Karpas-422 (cell line): ENCODE measurements around the gene MPP1. TPM values are rescaled to one million over a fixed set of nuclear protein-coding genes. Genes with fewer than 3 reads are reported as not detected.

ENCODE experiments used
- DNase-seq: peaks from one replicate; pipeline ENCODE4 v3.0.0-alpha.2; 2015
- H2AFZ ChIP-seq: fragments of 200-600 bp; sonication (generic); 2 replicates; pipeline ENCODE4 v1.6.1; 2014; ENCODE audit warnings: antibody characterized with exemption, low read length, mixed read lengths
- H3K27ac ChIP-seq: fragments of 200-600 bp; sonication (generic); 2 replicates; pipeline ENCODE4 v1.5.1; 2014; ENCODE audit warnings: mild to moderate bottlenecking, low read length, moderate library complexity
- H3K27me3 ChIP-seq: fragments of 200-600 bp; sonication (generic); 2 replicates; pipeline ENCODE4 v1.6.1; 2014; ENCODE audit warnings: low read length, mixed read lengths
- H3K36me3 ChIP-seq: fragments of 200-600 bp; sonication (generic); 2 replicates; pipeline ENCODE4 v1.6.1; 2014; ENCODE audit warnings: low read length, mixed read lengths; ENCODE audit not compliant: insufficient read depth
- H3K4me1 ChIP-seq: fragments of 200-600 bp; sonication (generic); 2 replicates; pipeline ENCODE4 v1.6.1; 2014; ENCODE audit warnings: mild to moderate bottlenecking, low read length, mixed read lengths
- H3K4me2 ChIP-seq: fragments of 200-600 bp; sonication (generic); 2 replicates; pipeline ENCODE4 v1.6.1; 2014; ENCODE audit warnings: low read length, low read depth, mild to moderate bottlenecking; ENCODE audit not compliant: poor library complexity, severe bottlenecking
- H3K4me3 ChIP-seq: fragments of 200-600 bp; sonication (generic); 2 replicates; pipeline ENCODE4 v1.5.1; 2014; ENCODE audit warnings: mild to moderate bottlenecking, antibody characterized with exemption, low read length, mixed read lengths
- H3K79me2 ChIP-seq: fragments of 200-600 bp; sonication (generic); 2 replicates; pipeline ENCODE4 v1.6.1; 2014; ENCODE audit warnings: mild to moderate bottlenecking, low read length, mixed read lengths
- H3K9ac ChIP-seq: fragments of 200-600 bp; sonication (generic); 2 replicates; pipeline ENCODE4 v1.6.0; 2014; ENCODE audit warnings: low read length
- H3K9me2 ChIP-seq: fragments of 200-600 bp; sonication (generic), shearing (Covaris generic); replicated peaks from 2 replicates; pipeline ENCODE4 v1.6.0; 2014; ENCODE audit warnings: mild to moderate bottlenecking, low read length, moderate library complexity; ENCODE audit not compliant: insufficient read depth
- H3K9me3 ChIP-seq: fragments of 300-700, 200-600 bp; sonication (generic); 2 replicates; pipeline ENCODE4 v1.6.1; 2014; ENCODE audit warnings: low read length, mixed read lengths
- H4K20me1 ChIP-seq: fragments of 200-600 bp; sonication (generic); 2 replicates; pipeline ENCODE4 v1.6.1; 2014; ENCODE audit warnings: mild to moderate bottlenecking, antibody characterized with exemption, low read length, low read depth; ENCODE audit not compliant: insufficient read depth
- total RNA-seq: library from RNA; depleted of rRNA; stranded (reverse); fragments of >200 nt; shearing (Covaris generic); gene quantifications from 2 replicates; pipeline ENCODE4 v1.2.3, GENCODE V29; 2014; ENCODE audit warnings: low replicate concordance

MPP1 gene
- total RNA-seq, 1 experiment from 2014 or later: 10.7 TPM

DNA sequence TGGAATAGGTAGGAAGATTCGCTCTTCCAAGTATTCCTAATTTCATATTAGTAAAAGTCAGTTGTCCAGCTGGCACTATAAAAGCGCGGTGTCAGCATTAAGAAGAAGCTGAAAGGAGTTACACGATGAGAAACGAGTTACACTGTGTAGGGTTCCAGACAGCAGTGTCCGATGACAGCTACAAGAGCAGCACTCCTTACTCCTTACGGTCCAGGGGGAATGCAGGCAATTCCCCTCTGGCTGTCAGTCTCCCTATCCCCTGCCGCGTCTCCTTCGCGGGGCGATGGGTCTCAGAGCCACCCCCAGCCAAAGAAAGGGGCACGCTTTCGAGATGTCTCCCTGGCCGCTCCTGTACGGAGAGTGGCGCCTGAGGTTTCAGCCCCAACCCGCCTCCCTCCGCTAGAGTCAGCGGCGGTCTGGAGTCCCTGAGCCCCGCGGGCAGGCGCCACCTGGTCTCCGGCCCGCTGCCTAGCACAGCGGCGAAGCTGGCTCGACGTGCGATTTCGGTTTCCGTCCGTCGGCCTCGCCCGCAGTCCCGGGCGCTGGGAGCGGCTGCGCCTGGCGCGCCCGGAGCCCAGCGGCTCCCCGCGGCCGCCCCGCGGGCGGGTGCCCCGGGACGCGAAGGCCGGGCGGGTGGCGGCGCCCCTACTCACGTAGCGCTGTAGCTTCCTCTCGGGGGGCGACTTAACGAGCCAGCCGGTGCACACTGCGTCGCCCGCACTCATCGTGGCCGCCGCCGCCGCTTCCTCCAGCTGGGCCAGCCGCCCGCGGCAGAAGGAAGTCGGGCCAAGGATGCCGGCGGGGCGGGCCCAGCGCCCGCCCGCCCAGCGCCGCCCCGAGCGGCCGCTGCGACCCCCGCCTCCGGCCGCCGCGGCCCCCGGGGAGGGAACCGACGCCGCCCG lies 54.7 kb downstream of the MPP1 start, which contains the start of gene GAB3:
TSS of gene GAB3 (minus strand) at position 777 of the 902 bp plus-strand sequence. CDS start at position 725, 52 bp downstream.
- Histone ChIP-seq H3K36me3 (no peaks in the 10 kb centered on the region), H3K9me3 (no peaks in the 10 kb centered on the region), H3K4me3 (peak within 1 kb of the TSS; percentile 61), H3K27ac (no peak within 1 kb of the TSS), H3K79me2 (no peaks in the 10 kb centered on the region), H3K4me1 (peaks cover 41% of the 10 kb centered on the region), H4K20me1 (no peaks in the 10 kb centered on the region), H3K27me3 (no peaks in the 10 kb centered on the region), H3K9me2 (no peaks in the 10 kb centered on the region), H3K4me2 (peak within 1 kb of the TSS; percentile 64), H2AFZ (no peak within 1 kb of the TSS), H3K9ac (peak within 1 kb of the TSS; percentile 59)
- peak; percentile 70 for DNase-seq

DNA sequence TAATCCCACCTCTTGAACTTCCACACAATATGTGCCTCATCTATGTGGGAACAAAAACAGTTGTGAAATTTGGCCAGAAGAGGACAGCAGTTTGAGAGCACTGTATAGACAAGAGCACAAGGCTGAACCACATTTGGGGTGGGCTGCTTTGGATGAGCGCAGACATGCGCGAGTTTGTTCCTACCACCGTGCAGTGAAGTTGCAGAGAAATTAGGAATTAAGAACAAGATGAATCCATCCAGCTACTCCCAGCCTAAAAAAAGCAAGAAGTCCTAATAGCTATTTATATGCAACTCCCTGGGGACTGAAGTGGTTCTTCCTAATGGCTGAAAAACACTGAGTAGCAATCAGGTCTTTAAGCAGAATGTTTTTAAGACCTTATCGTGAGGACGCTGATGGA lies 55.4 kb downstream of the MPP1 start:
- H3K4me1 ChIP-seq: peaks cover 41% of the 10 kb centered on the region
- no peak for DNase-seq
- no peak overlapping the region for H3K27ac ChIP-seq
- H3K79me2 ChIP-seq: no peaks in the 10 kb centered on the region
- peak overlapping the region; percentile 64 for H3K4me2 ChIP-seq
- H3K4me3 ChIP-seq: peak overlapping the region; percentile 61
- H3K9me2 ChIP-seq: no peaks in the 10 kb centered on the region
- no peaks in the 10 kb centered on the region for H3K36me3 ChIP-seq
- no peaks in the 10 kb centered on the region for H3K9me3 ChIP-seq
- H2AFZ ChIP-seq: no peak overlapping the region
- H4K20me1 ChIP-seq: no peaks in the 10 kb centered on the region
- H3K27me3 ChIP-seq: no peaks in the 10 kb centered on the region
- peak overlapping the region; percentile 59 for H3K9ac ChIP-seq

DNA sequence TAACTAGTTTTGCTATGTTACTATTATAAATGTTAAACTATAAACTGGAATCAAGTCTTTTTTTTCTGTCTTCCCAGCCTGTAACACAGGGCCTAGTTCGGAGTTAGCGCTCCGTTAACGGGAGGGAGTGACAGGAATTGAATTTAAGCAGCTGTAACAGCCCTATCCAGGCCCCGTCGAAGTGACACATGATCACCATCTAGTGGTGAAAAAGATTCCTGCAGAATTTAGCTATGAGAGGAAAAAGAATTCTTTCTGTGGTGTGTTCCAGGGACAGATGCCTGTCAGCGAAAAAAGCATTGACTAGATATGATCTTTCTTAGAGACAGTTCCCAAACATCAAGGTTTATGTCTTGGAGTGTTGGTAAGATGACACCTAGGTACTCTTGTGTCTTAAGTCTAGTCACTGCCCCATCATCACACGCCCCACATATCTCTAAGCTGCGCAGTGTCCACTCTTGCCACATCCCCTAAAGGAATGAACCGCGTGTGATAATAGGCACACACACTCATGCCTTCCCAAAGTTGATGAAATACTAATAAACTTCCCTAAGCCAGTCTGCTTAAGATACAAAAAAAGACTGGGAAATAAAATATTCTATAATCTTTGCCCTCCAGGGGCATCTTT lies 56.5 kb downstream of the MPP1 start:
- H3K9ac ChIP-seq: peak overlapping the region; percentile 36; the same call in 1 of the 2 replicates
- no peaks in the 10 kb centered on the region for H3K9me3 ChIP-seq
- no peak overlapping the region for H2AFZ ChIP-seq
- no peaks in the 10 kb centered on the region for H4K20me1 ChIP-seq
- H3K9me2 ChIP-seq: no peaks in the 10 kb centered on the region
- H3K4me2 ChIP-seq: no peak overlapping the region
- peaks cover 35% of the 10 kb centered on the region for H3K4me1 ChIP-seq
- no peaks in the 10 kb centered on the region for H3K27me3 ChIP-seq
- peak; percentile 90 for DNase-seq
- H3K36me3 ChIP-seq: no peaks in the 10 kb centered on the region
- no peaks in the 10 kb centered on the region for H3K79me2 ChIP-seq
- H3K4me3 ChIP-seq: no peak overlapping the region
- H3K27ac ChIP-seq: no peak overlapping the region

GRCh38 chrX:154742613-154743012 lies 62.7 kb downstream of the MPP1 start:
- no peaks in the 10 kb centered on the region for H3K36me3 ChIP-seq
- no peak for DNase-seq
- H2AFZ ChIP-seq: no peak overlapping the region
- no peak overlapping the region for H3K27ac ChIP-seq
- H3K4me1 ChIP-seq: no peaks in the 10 kb centered on the region
- no peak overlapping the region for H3K4me2 ChIP-seq
- H3K9me3 ChIP-seq: no peaks in the 10 kb centered on the region
- no peaks in the 10 kb centered on the region for H3K9me2 ChIP-seq
- no peaks in the 10 kb centered on the region for H3K79me2 ChIP-seq
- no peak overlapping the region for H3K9ac ChIP-seq
- no peaks in the 10 kb centered on the region for H4K20me1 ChIP-seq
- no peak overlapping the region for H3K4me3 ChIP-seq
- no peaks in the 10 kb centered on the region; the same call in 1 of the 2 replicates for H3K27me3 ChIP-seq

DNA sequence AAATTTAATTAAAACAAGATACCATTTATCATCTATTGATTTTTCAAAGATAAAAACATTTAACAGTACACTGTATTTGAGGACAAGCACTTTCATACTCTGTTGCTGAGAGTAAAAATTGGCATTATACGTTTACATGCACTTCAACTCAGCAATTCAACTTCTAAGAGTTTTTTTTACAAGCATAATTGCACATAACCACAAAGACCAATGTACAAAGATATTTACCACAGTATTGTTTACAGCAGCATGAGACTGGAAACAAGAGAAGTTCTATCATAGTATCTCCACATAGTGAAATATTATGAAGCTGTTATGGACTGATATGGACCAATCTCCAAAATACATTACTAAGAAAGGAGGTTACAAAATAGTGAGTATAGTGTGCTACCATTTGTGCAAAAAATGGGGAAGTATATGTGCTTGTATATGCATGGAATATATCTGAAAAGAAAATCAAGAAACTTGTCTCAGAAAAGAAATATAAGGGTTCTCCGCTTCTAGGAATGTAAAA lies 65.3 kb downstream of the MPP1 start:
- Histone ChIP-seq H3K27ac (no peak overlapping the region), H3K79me2 (no peaks in the 10 kb centered on the region)

DNA sequence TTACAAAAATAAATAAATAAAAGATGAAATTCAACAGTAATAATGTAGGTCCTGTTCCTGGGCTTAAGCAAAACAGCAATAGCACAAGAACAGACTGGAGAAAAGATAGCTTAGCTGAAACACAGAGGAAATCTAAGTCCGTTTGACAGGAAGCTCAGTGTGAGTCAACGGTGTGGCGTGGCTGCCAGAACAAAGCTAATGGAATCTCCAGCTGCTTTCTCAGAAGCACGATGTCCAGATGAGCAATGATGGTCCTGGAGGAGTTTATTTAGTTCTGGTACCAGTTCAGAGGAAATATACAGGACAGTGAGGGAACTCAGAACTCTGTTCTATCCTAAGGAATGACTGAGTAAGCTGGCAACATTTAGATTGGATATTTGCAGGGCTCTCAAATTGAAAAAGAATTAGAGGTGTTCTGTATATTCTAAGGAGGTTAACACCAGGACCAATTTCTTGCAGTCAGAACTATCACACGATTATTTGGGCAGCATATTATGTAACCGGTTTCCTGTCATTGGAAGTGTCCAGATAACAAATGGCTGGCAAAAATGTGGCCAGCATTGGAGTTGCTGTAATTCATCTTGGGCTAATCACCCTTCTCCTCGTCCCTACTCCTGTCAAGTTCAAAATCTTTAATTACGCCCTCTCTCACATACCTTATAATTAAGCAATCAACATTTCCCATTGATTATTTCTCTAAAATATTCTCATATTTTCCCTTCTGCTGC lies 67.1 kb downstream of the MPP1 start:
- DNase-seq: no peak
- no peak overlapping the region for H3K4me2 ChIP-seq

More for the DNA sequence above, 65.3 kb downstream of the MPP1 start:
- H3K4me3 ChIP-seq: no peak overlapping the region
- H3K4me2 ChIP-seq: no peak overlapping the region
- H2AFZ ChIP-seq: no peak overlapping the region
- no peak for DNase-seq
- no peaks in the 10 kb centered on the region; the same call in 1 of the 2 replicates for H3K27me3 ChIP-seq
- H3K9ac ChIP-seq: no peak overlapping the region
- no peaks in the 10 kb centered on the region for H4K20me1 ChIP-seq
- no peaks in the 10 kb centered on the region for H3K9me2 ChIP-seq
- no peaks in the 10 kb centered on the region for H3K4me1 ChIP-seq
- H3K36me3 ChIP-seq: no peaks in the 10 kb centered on the region
- H3K9me3 ChIP-seq: no peaks in the 10 kb centered on the region

GRCh38 chrX:154737136-154737535 lies 68.1 kb downstream of the MPP1 start:
- Histone ChIP-seq H2AFZ (no peak overlapping the region), H4K20me1 (no peaks in the 10 kb centered on the region), H3K9me3 (no peaks in the 10 kb centered on the region), H3K4me3 (no peak overlapping the region), H3K4me1 (peaks cover 9% of the 10 kb centered on the region; the same call in 1 of the 2 replicates), H3K79me2 (no peaks in the 10 kb centered on the region), H3K27ac (no peak overlapping the region), H3K9ac (no peak overlapping the region), H3K9me2 (no peaks in the 10 kb centered on the region), H3K4me2 (no peak overlapping the region), H3K36me3 (no peaks in the 10 kb centered on the region), H3K27me3 (no peaks in the 10 kb centered on the region; the same call in 1 of the 2 replicates)
- DNase-seq: no peak

More for the DNA sequence above, 67.1 kb downstream of the MPP1 start:
- no peaks in the 10 kb centered on the region for H3K79me2 ChIP-seq
- no peaks in the 10 kb centered on the region for H3K36me3 ChIP-seq
- peaks cover 7% of the 10 kb centered on the region; the same call in 1 of the 2 replicates for H3K4me1 ChIP-seq
- H3K9ac ChIP-seq: no peak overlapping the region
- no peaks in the 10 kb centered on the region for H3K9me2 ChIP-seq
- no peaks in the 10 kb centered on the region for H4K20me1 ChIP-seq
- no peak overlapping the region for H3K27ac ChIP-seq
- H3K4me3 ChIP-seq: no peak overlapping the region
- H3K27me3 ChIP-seq: no peaks in the 10 kb centered on the region; the same call in 1 of the 2 replicates
- no peaks in the 10 kb centered on the region for H3K9me3 ChIP-seq
- H2AFZ ChIP-seq: no peak overlapping the region
